Stimulated activated CD4-positive, alpha-beta T cell treated with anti-CD3 and anti-CD28 coated beads, Interleukin-4, amount 100 ng/mL, for 1 hour (primary cell): Measurements from ENCODE around the gene PDE10A.

ENCODE experiments used
- DNase-seq: peaks from one replicate; pipeline ENCODE4 v3.0.0-alpha.2; 2020

Gene PDE10A

GRCh38 chr6:165677091-165677490, 14.1 kb upstream of the PDE10A start:
- no peak for DNase-seq

GRCh38 chr6:165676435-165677068, 13.5 kb upstream of the PDE10A start:
- no peak for DNase-seq

GRCh38 chr6:165675120-165675519, 12.1 kb upstream of the PDE10A start:
- DNase-seq, result no peak

- DNase-seq, result no peak
These were observed 11.4 kb upstream of the PDE10A start for GRCh38 chr6:165674155-165675029.

- no peak for DNase-seq
These were observed 8.3 kb upstream of the PDE10A start for GRCh38 chr6:165671222-165671768.

GRCh38 chr6:165668951-165669350, 5.9 kb upstream of the PDE10A start:
- DNase-seq, result no peak

- DNase-seq, result no peak
These were observed 2.3 kb upstream of the PDE10A start for GRCh38 chr6:165665384-165665672.

- DNase-seq, result no peak
These were observed 1.7 kb upstream of the PDE10A start for GRCh38 chr6:165664559-165665383.

GRCh38 chr6:165663736-165664558, 906 bp upstream of the PDE10A start:
- DNase-seq, result no peak

- DNase-seq, result no peak
These were observed 315 bp upstream of the PDE10A start for GRCh38 chr6:165663377-165663735.

- DNase-seq, result no peak
These were observed 846 bp downstream of the PDE10A start for GRCh38 chr6:165662041-165662748.

GRCh38 chr6:165661664-165662025, 1.4 kb downstream of the PDE10A start:
- DNase-seq, result no peak

- DNase-seq, result no peak
These were observed 2.0 kb downstream of the PDE10A start for GRCh38 chr6:165660857-165661663.

- DNase-seq, result no peak
These were observed 2.8 kb downstream of the PDE10A start for GRCh38 chr6:165659945-165660856.

GRCh38 chr6:165658395-165659058, 4.5 kb downstream of the PDE10A start:
- no peak for DNase-seq

GRCh38 chr6:165657325-165657680, 5.7 kb downstream of the PDE10A start:
- DNase-seq, result no peak

GRCh38 chr6:165656581-165657324, 6.3 kb downstream of the PDE10A start:
- no peak for DNase-seq

- DNase-seq, result no peak
These were observed 7.8 kb downstream of the PDE10A start for GRCh38 chr6:165655191-165655590.

GRCh38 chr6:165654144-165654543, 8.9 kb downstream of the PDE10A start:
- no peak for DNase-seq
